Central memory CD8-positive, alpha-beta T cell (primary cell): ENCODE data around the gene AFTPH.
"Not testable (repeated sequence)": the region's sequence is repeated elsewhere in the genome, so short reads cannot be mapped to it uniquely, and the experiment has no call there.

Source experiments
- ATAC-seq: fragments of 150-1000 bp; cut with Tn5 transposase; replicated peaks from 2 replicates; pipeline ENCODE4 v1.10.0; 2022; ENCODE audit warnings: mild to moderate bottlenecking, moderate FRiP score, moderate number of reproducible peaks; ENCODE audit not compliant: poor library complexity, severe bottlenecking; ENCODE audit errors: extremely low read depth
- DNase-seq, 2 donors: peaks; one replicate each; pipeline ENCODE4 v3.0.0; 2021; ENCODE audit warnings: low spot score in 2 of 2
- H3K27ac Mint-ChIP-seq: one replicate; pipeline ENCODE4 v1.8.0; 2022; ENCODE audit warnings: low read depth, mild to moderate bottlenecking, moderate library complexity, mixed read lengths
- H3K27me3 Mint-ChIP-seq: one replicate; pipeline ENCODE4 v1.8.0; 2022; ENCODE audit warnings: mixed read lengths
- H3K36me3 Mint-ChIP-seq: one replicate; pipeline ENCODE4 v1.8.0; 2022; ENCODE audit warnings: mild to moderate bottlenecking, moderate library complexity, mixed read lengths; ENCODE audit not compliant: insufficient read depth
- H3K4me1 Mint-ChIP-seq: one replicate; pipeline ENCODE4 v1.8.0; 2022; ENCODE audit warnings: mixed read lengths
- H3K4me3 Mint-ChIP-seq: one replicate; pipeline ENCODE4 v1.8.0; 2022; ENCODE audit warnings: mild to moderate bottlenecking, moderate library complexity, mixed read lengths
- H3K9me3 Mint-ChIP-seq: one replicate; pipeline ENCODE4 v1.8.0; 2022; ENCODE audit warnings: mixed read lengths

AFTPH gene

DNA sequence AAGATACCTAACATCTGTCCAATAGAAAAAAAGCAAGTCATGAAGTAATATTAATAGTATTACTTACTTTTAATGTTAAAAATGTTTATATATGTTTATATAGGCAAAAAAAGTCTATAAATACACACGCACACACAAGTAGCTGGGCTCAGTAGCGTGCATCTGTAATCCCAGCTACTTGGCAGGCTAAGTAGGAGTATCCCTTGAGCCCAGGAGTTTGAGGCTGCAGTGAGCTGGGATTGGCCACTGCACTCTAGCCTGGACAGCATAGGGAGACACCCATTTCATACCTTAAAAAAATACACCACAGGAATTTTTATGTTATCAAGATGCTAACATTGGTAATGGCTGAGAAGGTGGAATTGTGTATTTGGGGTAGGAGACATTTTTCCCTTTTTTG is 17.4 kb upstream of the AFTPH start:
- ATAC-seq (no peak), DNase-seq (no peak)
- H3K4me3 Mint-ChIP-seq: no peak overlapping the region
- H3K36me3 Mint-ChIP-seq: no peaks in the 10 kb centered on the region
- H3K27me3 Mint-ChIP-seq: peaks cover 16% of the 10 kb centered on the region
- H3K9me3 Mint-ChIP-seq: no peaks in the 10 kb centered on the region
- no peaks in the 10 kb centered on the region for H3K4me1 Mint-ChIP-seq
- no peak overlapping the region for H3K27ac Mint-ChIP-seq

DNA sequence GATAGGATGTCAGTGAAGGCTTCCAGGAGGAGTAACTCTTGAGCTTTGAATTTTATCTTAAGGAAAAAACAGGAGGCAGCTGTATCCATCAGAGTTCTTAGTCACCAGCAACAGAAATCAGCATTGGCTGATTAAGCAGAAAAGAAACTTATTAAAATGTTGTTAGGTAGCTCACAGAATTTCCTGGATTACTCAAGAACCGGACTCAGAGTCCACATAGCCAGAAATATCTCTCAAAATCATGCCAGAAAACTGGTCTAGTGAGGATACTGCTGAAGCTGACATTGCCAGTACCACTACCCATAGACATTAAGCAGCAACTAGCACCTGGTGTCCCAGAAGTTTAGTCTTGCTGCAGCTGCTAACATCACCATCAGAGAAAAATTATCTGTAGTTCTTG is 10.1 kb upstream of the AFTPH start:
- H3K36me3 Mint-ChIP-seq: peaks cover 1% of the 10 kb centered on the region

DNA sequence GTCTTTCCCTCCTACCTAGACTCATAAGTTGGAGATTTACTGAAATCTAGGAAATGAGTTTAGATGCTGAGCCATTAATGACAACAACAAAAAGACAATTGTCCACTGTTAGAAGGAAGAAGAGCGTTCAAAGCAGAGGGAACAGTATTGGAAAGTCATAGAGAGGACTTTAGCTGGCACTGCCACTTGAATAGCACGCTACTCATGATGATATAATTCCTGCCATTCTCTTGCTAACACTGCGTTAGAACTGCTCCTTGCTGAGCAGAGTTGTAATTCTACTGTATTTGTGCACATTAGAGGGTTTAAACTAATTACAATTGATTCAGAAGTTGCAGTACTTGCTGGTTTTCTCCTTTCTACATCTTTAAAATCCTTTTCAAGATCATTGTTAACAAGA is 9.0 kb upstream of the AFTPH start:
- no peaks in the 10 kb centered on the region for H3K27me3 Mint-ChIP-seq
- DNase-seq: no peak
- H3K4me3 Mint-ChIP-seq: no peak overlapping the region

More for the DNA sequence above, 10.1 kb upstream of the AFTPH start:
- Mint-ChIP-seq H3K27ac (no peak overlapping the region), H3K27me3 (no peaks in the 10 kb centered on the region), H3K9me3 (no peaks in the 10 kb centered on the region), H3K4me1 (no peaks in the 10 kb centered on the region), H3K4me3 (no peak overlapping the region)
- ATAC-seq: no peak
- DNase-seq: no peak

DNA sequence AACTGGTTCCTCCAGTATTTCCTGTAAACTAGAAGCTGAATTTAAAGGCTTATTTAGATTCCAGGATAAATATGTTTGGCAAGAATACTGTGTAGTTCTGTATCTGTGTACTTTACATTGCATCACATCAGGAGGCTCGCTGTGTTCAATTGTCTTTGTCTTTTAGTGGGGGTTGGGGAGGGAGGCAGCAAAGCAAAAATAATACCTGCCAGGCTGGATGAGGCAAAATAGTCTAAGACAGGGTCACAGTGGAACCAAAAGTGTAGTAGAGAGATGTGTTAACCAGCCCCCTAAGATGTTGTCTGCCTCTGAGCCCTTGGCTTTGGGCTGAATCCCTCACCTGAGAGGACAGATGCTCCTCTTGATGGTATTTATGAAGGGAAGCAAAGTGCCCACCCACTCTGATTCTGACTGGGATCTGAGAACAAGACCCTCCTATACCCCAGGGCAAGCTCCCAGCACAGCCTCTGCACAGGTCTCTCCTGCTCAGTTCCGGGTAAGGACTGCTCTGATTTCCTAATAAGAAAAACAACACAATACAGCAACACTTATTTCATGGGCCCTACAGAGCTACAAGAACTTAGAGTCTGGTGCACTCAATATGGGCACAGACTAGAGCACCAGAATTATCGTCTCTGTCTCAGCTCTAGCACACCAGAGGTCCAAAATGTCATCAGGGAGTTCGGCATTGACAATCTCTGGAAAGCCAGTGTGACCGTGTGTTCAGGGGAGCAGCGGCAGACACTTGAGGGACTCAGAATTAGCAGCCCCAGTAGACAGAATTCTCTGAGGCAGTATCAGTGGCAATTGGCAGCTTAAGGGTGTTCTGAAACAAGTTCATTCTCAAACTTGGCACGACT is 7.2 kb upstream of the AFTPH start:
- no peaks in the 10 kb centered on the region for H3K9me3 Mint-ChIP-seq
- no peak for ATAC-seq

More for the DNA sequence above, 9.0 kb upstream of the AFTPH start:
- Mint-ChIP-seq H3K4me1 (no peaks in the 10 kb centered on the region), H3K36me3 (peaks cover 1% of the 10 kb centered on the region), H3K9me3 (no peaks in the 10 kb centered on the region), H3K27ac (no peak overlapping the region)
- ATAC-seq: no peak

DNA sequence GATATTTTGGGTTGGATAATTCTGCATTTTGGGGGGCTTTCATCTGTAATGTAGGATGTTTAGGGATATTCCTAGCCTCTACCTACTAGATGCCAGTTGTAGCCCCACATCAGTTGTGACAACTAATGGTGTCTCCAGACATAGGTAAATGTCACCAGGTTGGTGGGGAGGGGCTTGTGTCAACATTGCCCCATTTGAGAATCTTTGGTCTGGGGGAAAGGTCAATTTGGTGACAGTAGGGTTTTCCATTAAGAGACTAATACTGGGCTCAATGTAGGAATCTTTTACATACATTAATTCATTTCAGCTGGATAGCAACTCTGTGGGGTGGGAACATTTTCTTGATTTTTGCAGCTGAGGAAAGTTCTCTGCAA is 6.6 kb upstream of the AFTPH start:
- ATAC-seq (no peak), DNase-seq (no peak)
- Mint-ChIP-seq H3K9me3 (no peaks in the 10 kb centered on the region), H3K27me3 (no peaks in the 10 kb centered on the region), H3K4me3 (no peak overlapping the region), H3K36me3 (peaks cover 1% of the 10 kb centered on the region), H3K27ac (no peak overlapping the region), H3K4me1 (peaks cover under 1% of the 10 kb centered on the region)

More for the DNA sequence above, 7.2 kb upstream of the AFTPH start:
- Mint-ChIP-seq H3K4me3 (no peak overlapping the region), H3K36me3 (peaks cover 1% of the 10 kb centered on the region), H3K4me1 (no peaks in the 10 kb centered on the region), H3K27me3 (no peaks in the 10 kb centered on the region), H3K27ac (no peak overlapping the region)
- no peak for DNase-seq

DNA sequence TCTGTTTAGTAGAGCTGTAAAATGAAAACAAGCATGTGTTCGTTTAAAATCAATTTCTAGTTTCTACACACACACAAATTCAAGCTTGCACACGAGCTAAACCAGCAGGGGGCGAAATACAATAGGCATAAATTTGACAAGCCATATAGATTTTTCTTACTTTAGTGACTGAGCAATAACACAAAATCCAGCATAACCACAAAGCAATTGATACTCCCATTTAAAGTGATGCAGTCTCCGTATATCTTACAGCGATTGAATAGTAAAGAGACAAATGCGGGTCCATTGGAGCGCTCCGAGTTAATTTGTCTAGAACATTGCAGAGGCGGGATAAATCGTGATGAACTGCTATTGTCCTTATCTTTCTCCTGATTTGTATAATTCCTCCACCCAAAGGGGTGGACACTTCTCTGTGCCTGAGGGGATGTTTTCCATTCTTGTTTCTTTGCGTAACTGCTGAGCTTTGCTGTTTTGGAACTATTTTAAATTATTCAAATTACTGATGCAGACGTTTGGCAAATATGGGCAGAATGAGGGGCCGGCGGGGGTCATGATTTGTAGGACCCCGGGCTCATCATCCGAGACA is 1.2 kb upstream of the AFTPH start:
- peaks cover 20% of the 10 kb centered on the region for H3K36me3 Mint-ChIP-seq
- ATAC-seq (no peak), DNase-seq (peak; percentile 45 to 54)
- no peaks in the 10 kb centered on the region for H3K27me3 Mint-ChIP-seq
- H3K4me1 Mint-ChIP-seq: peaks cover 16% of the 10 kb centered on the region
- no peak overlapping the region for H3K27ac Mint-ChIP-seq
- H3K4me3 Mint-ChIP-seq: peak overlapping the region; percentile 93
- no peaks in the 10 kb centered on the region for H3K9me3 Mint-ChIP-seq

DNA sequence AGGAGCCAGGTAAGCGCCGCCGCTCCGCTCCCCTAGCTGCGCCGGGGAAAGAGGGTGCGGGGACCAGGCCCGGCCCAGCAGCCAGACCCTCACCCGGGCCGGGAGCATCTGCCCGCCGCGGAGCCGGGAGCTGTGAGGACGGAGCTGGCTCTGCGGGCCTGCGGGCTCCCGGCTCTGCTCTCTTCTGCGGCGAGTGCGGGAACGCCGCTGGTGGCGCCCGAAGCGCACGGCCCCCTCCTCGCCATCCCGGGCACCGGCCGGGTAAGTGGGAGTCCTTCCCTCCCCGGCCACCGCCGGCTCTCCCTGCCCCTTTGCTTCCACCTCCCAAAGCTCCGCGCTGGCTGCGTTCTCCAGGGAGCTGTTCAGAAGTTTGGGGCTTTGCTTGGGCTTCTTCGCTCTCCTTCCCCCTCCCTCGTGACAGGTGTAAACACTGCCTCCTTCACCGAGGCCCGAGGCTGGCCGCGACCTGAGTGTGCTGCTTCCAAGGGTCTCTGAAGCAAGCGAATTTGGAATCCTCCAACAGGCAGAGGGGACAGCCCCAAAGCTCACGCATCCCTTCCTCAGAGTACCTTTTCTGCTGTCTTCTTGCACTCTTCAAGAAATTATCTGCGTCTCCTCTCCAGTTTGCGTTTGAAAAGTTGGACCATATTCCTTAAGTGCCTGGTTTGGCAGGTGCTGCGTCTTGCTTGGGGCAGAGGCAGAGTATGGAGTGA is 632 bp downstream of the AFTPH start:
- peak overlapping the region; percentile 93 for H3K4me3 Mint-ChIP-seq
- no peaks in the 10 kb centered on the region for H3K9me3 Mint-ChIP-seq
- H3K27me3 Mint-ChIP-seq: no peaks in the 10 kb centered on the region
- H3K27ac Mint-ChIP-seq: peak overlapping the region; percentile 94
- DNase-seq (peak in 1 of 2 donors; percentile 14), ATAC-seq (peak; percentile 12)
- H3K4me1 Mint-ChIP-seq: peaks cover 30% of the 10 kb centered on the region
- H3K36me3 Mint-ChIP-seq: peaks cover 20% of the 10 kb centered on the region

DNA sequence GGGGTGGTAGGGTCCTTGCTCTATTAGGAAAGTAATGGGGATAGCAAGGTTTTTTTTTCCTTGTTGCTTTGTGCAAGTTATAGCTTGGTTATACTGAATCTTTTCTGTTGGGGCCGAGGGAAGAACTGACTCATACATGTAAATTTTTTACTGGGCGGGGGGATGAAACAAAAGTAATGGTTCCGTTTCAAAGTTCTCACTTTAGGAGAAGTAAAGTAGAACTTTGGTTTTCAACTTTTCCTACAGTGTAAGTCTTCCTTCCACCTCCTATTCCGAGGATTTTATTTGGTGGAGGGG is 1.1 kb downstream of the AFTPH start:
- peak overlapping the region; percentile 93 for H3K4me3 Mint-ChIP-seq
- DNase-seq: no peak
- H3K27me3 Mint-ChIP-seq: no peaks in the 10 kb centered on the region
- peak overlapping the region; percentile 94 for H3K27ac Mint-ChIP-seq
- H3K36me3 Mint-ChIP-seq: peaks cover 20% of the 10 kb centered on the region
- ATAC-seq: no peak
- no peaks in the 10 kb centered on the region for H3K9me3 Mint-ChIP-seq
- H3K4me1 Mint-ChIP-seq: peaks cover 30% of the 10 kb centered on the region

DNA sequence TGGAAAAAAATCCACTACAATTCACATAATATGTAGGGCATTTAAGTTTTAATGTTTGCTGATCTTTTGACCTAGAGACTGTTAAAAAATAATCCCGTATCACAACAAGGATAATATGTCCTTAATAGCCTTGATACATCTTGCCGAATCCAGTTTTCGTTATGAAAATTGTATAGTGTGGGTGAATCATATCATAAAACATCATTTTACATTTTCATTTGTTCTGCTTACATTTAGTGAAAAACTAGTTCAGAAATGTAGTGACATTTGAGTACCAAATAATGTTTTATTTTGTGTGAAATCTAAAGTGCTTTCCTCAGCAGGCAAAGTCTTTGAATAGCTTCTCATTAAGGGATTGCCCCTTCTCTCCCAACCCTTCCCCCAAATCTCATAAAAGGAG is 1.9 kb downstream of the AFTPH start:
- Mint-ChIP-seq H3K4me3 (peak overlapping the region; percentile 93), H3K27me3 (no peaks in the 10 kb centered on the region), H3K36me3 (peaks cover 20% of the 10 kb centered on the region), H3K27ac (no peak overlapping the region), H3K4me1 (peaks cover 30% of the 10 kb centered on the region), H3K9me3 (no peaks in the 10 kb centered on the region)
- ATAC-seq (no peak), DNase-seq (no peak)

DNA sequence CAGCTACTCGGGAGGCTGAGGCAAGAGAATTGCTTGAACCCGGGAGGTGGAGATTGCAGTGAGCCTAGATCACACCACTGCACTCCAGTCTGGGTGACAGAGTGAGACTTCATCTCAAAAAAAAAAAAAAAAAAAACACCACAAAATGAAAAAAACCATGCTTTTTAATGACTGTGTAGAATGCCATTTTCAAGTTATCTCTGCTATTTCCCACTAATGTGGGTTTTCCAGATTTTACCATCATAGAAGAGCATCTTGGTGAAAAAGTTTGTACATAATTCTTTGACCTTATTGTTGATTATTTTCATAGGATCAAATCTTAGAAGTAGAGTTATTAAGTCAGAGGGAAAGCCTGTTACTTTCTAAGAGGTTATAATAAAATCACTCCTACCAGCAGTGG is 6.8 kb downstream of the AFTPH start:
- not testable (repeated sequence) for DNase-seq, H3K27me3 Mint-ChIP-seq, H3K36me3 Mint-ChIP-seq, H3K27ac Mint-ChIP-seq, H3K4me3 Mint-ChIP-seq, ATAC-seq, H3K9me3 Mint-ChIP-seq
- H3K4me1 Mint-ChIP-seq: peaks cover 44% of the 10 kb centered on the region

DNA sequence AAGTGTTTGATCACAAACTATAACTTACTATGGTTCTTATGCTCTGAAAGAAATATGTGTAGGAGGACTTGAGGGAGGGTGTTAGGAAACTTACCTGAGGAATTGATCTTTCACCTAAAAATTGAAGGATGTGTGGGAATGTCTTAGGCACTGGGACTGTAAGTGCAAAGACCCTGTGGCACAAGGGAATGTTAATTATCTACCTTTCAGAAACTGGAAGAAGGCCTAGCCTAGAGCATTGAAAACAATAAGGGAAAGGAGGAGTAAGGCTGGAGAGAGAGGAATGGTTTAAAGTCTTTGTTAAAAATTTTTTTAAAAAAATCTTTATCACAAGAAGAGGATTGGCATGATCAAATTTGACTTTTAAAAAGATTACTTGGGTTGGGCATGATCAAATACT is 7.9 kb downstream of the AFTPH start:
- ATAC-seq: no peak
- peaks cover 50% of the 10 kb centered on the region for H3K4me1 Mint-ChIP-seq

DNA sequence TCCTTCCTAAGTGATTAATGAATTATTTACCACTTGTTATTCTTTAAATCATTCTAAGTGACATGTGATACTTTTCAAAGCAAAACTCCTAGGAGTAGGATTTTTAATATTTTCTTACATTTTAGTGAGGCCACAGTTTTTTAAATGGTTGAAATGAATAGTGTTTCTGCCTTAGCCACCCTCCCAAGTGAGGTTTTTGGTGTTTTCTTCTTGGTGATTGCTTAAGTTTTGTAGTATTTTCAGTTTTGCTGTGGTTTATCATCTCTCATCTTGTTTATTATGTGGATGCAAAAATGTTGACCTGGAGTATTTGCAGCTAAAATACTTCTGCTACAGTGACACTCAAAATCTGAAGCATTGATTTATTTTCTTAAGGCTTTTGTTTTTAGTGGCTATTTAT is 9.8 kb downstream of the AFTPH start:
- Mint-ChIP-seq H3K9me3 (no peaks in the 10 kb centered on the region), H3K27me3 (no peaks in the 10 kb centered on the region), H3K36me3 (peaks cover 10% of the 10 kb centered on the region), H3K4me3 (no peak overlapping the region), H3K4me1 (peaks cover 48% of the 10 kb centered on the region), H3K27ac (no peak overlapping the region)
- DNase-seq (no peak), ATAC-seq (no peak)

More for the DNA sequence above, 7.9 kb downstream of the AFTPH start:
- H3K36me3 Mint-ChIP-seq: peaks cover 8% of the 10 kb centered on the region
- peak overlapping the region; percentile 3 for H3K27ac Mint-ChIP-seq
- no peaks in the 10 kb centered on the region for H3K27me3 Mint-ChIP-seq
- no peaks in the 10 kb centered on the region for H3K9me3 Mint-ChIP-seq
- DNase-seq: no peak
- no peak overlapping the region for H3K4me3 Mint-ChIP-seq

DNA sequence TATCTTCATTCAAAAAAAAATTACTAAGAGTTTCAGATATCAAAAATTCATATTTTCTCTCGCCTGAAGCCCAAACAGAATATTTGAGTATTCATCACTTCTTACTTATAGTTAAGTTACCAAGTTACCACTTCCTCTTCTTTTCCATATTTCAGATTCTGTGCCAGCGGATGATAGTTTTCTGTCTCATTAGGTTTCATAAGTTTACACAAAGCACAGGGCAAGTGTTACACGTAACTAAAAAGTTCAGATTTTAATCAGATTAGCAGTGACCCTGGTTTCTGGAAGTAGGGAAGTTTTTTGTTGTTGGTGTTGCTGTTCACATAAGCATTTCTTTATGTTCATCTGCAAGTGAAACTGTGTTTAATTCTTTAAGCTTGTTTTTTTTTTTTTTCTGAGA is 10.2 kb downstream of the AFTPH start:
- Mint-ChIP-seq H3K27me3 (no peaks in the 10 kb centered on the region), H3K4me3 (peak overlapping the region; percentile 5), H3K9me3 (no peaks in the 10 kb centered on the region), H3K27ac (no peak overlapping the region), H3K36me3 (peaks cover 10% of the 10 kb centered on the region), H3K4me1 (peaks cover 45% of the 10 kb centered on the region)
- DNase-seq (no peak), ATAC-seq (peak; percentile 64)
